PC-3 (cell line): ENCODE results near the gene PCDH1. TPM values are rescaled to one million over a fixed set of nuclear protein-coding genes. Genes with fewer than 3 reads are reported as not detected.
"Not testable (repeated sequence)": the region's sequence is repeated elsewhere in the genome, so short reads cannot be mapped to it uniquely, and the experiment has no call there.

Source experiments
- ATAC-seq: fragments of 200-7000 bp; cut with Tn5 transposase; 2 replicates; pipeline ENCODE4 v1.9.1; 2020; ENCODE audit warnings: mild to moderate bottlenecking, moderate library complexity
- BruUV-seq: library from RNA; stranded (reverse); fragments of 400-500 nt; replicated peaks from 2 replicates; lab custom pipeline; 2021; lab: Mats Ljungman, UMichigan
- CTCF ChIA-PET: fragments of 300-600 bp; sonication (Branson Sonifier 250); formaldehyde crosslinking; loops from one replicate; lab custom pipeline; 2022; ENCODE audit warnings: antibody characterized with exemption; lab: Charles Lee
- POLR2A ChIA-PET: fragments of 300-600 bp; sonication (Branson Sonifier 250); formaldehyde crosslinking; loops from one replicate; lab custom pipeline; 2022; ENCODE audit warnings: antibody characterized with exemption; ENCODE audit not compliant: unreplicated experiment; lab: Charles Lee
- DNase-seq: peaks from one replicate; pipeline ENCODE4 v3.0.0-alpha.2; 2015
- H2AFZ ChIP-seq: fragments of 300-600 bp; sonication (generic); 2 replicates; pipeline ENCODE4 v1.6.0; 2016; ENCODE audit warnings: antibody characterized with exemption, low read length
- H3F3A ChIP-seq: fragments of 300-600 bp; sonication (generic); one replicate; pipeline ENCODE4 v1.6.0; 2017; ENCODE audit warnings: antibody characterized with exemption, low read length, control low read depth, mild to moderate bottlenecking; ENCODE audit not compliant: unreplicated experiment
- H3K27ac ChIP-seq: fragments of 300-600 bp; sonication (generic); 2 replicates; pipeline ENCODE4 v1.5.1; 2016; ENCODE audit warnings: mild to moderate bottlenecking, low read length
- H3K27me3 ChIP-seq: fragments of 300-600 bp; sonication (generic); 2 replicates; pipeline ENCODE4 v1.6.1; 2016; ENCODE audit warnings: low read length, mixed read lengths
- H3K36me3 ChIP-seq: fragments of 300-600 bp; sonication (generic); 2 replicates; pipeline ENCODE4 v1.6.1; 2016; ENCODE audit warnings: low read depth, mixed run types, low read length, mixed read lengths
- H3K4me1 ChIP-seq: fragments of 300-600 bp; sonication (generic); 2 replicates; pipeline ENCODE4 v1.5.1; 2016; ENCODE audit warnings: low read length; ENCODE audit not compliant: insufficient read depth
- H3K4me2 ChIP-seq: fragments of 300-600 bp; sonication (generic); 2 replicates; pipeline ENCODE4 v1.6.0; 2016; ENCODE audit warnings: low read length
- H3K4me3 ChIP-seq: fragments of 300-600 bp; sonication (generic); 2 replicates; pipeline ENCODE4 v1.5.1; 2016; ENCODE audit warnings: mild to moderate bottlenecking, low read length, mixed read lengths
- H3K79me2 ChIP-seq: fragments of 300-600 bp; sonication (generic); 2 replicates; pipeline ENCODE4 v1.6.1; 2017; ENCODE audit warnings: low read length, mixed read lengths
- H3K9ac ChIP-seq: fragments of 300-600 bp; sonication (generic); 2 replicates; pipeline ENCODE4 v1.6.0; 2016; ENCODE audit warnings: mild to moderate bottlenecking, low read length
- H3K9me2 ChIP-seq: fragments of 300-600 bp; sonication (generic); replicated peaks from 2 replicates; pipeline ENCODE4 v1.6.1; 2016; ENCODE audit warnings: mixed run types, low read length, mixed read lengths
- H3K9me3 ChIP-seq: fragments of 300-600 bp; sonication (generic); 2 replicates; pipeline ENCODE4 v1.6.1; 2016; ENCODE audit warnings: low read length, mixed read lengths
- H4K20me1 ChIP-seq: fragments of 300-600 bp; sonication (generic); 2 replicates; pipeline ENCODE4 v1.6.1; 2016; ENCODE audit warnings: low read length, mixed read lengths
- EZH2 ChIP-seq: fragments of 300-600 bp; sonication (generic); IDR thresholded peaks from one replicate; pipeline ENCODE4 v1.6.1; 2017; ENCODE audit warnings: antibody characterized with exemption, mild to moderate bottlenecking, low read length; ENCODE audit not compliant: unreplicated experiment
- EZH2phosphoT487 ChIP-seq: fragments of 300-600 bp; sonication (generic); IDR thresholded peaks from 2 replicates; pipeline ENCODE4 v1.6.1; 2018; ENCODE audit warnings: mild to moderate bottlenecking, antibody characterized with exemption, low read length, borderline replicate concordance
- intact Hi-C: fragments of 100-400 bp; cut with micrococcal nuclease; formaldehyde crosslinking; loops from 2 replicates; pipeline ENCODE4 v1.9.0; 2023
- total RNA-seq: library from RNA; depleted of rRNA; stranded (reverse); fragments of >200 nt; gene quantifications from 2 replicates; pipeline ENCODE4 v1.2.3, GENCODE V29; 2014
- TF ChIP-seq, protein P1 (sequence below): fragments of 300-600 bp; sonication (generic); conservative IDR thresholded peaks from 2 replicates; pipeline ENCODE4 v1.5.1; 2017; ENCODE audit warnings: antibody characterized with exemption, low read depth, mild to moderate bottlenecking, low read length

PCDH1 gene
- total RNA-seq, 1 experiment from 2014 or later: 55.8 TPM

DNA sequence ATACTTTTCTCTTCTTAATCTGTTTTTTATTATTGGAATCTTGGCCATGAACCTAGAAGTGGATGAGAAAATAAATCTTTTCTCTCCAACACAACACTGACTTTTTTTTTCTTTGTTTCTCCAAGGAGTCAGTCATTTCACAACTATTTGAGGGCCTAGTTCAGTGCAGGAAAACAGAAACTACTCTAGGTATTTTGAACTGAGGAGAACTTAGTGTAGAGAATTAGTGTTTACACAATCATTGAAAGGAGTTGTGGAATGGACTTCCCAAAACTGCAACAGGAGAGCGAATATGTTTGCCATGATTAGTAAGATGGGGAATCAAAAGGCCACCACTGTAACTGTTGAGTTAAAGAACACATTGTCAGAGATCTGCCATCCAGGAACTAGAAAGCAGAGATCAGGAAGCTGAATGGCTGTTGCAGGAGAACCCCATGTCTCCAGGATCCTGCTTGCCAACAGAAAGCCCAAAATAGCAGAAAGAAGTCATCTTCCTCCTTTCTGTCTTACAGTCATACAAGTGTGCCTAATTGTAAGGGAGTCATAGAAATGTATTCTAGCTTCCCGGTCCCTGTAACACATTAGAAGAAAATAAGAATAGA lies 20.3 kb upstream of the PCDH1 start:
- DNase-seq (no peak), ATAC-seq (no peak)
- ChIA-PET CTCF (no interaction called here), POLR2A (no interaction called here)
- H4K20me1 ChIP-seq: no peaks in the 10 kb centered on the region
- no peaks in the 10 kb centered on the region for H3K79me2 ChIP-seq
- no peaks in the 10 kb centered on the region for H3K9me3 ChIP-seq
- BruUV-seq: no TSS peak
- no peak overlapping the region for H3K4me3 ChIP-seq
- TF ChIP-seq EZH2phosphoT487 (no peak), EZH2 (no peak)
- TF ChIP-seq, protein P1, sequence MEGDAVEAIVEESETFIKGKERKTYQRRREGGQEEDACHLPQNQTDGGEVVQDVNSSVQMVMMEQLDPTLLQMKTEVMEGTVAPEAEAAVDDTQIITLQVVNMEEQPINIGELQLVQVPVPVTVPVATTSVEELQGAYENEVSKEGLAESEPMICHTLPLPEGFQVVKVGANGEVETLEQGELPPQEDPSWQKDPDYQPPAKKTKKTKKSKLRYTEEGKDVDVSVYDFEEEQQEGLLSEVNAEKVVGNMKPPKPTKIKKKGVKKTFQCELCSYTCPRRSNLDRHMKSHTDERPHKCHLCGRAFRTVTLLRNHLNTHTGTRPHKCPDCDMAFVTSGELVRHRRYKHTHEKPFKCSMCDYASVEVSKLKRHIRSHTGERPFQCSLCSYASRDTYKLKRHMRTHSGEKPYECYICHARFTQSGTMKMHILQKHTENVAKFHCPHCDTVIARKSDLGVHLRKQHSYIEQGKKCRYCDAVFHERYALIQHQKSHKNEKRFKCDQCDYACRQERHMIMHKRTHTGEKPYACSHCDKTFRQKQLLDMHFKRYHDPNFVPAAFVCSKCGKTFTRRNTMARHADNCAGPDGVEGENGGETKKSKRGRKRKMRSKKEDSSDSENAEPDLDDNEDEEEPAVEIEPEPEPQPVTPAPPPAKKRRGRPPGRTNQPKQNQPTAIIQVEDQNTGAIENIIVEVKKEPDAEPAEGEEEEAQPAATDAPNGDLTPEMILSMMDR: no peak
- H3K9ac ChIP-seq: no peak overlapping the region
- no peak overlapping the region for H3K27ac ChIP-seq
- H3K36me3 ChIP-seq: no peaks in the 10 kb centered on the region
- no peaks in the 10 kb centered on the region for H3K9me2 ChIP-seq
- no peaks in the 10 kb centered on the region for H3K4me1 ChIP-seq
- no peak overlapping the region for H2AFZ ChIP-seq
- no peaks in the 10 kb centered on the region for H3F3A ChIP-seq
- intact Hi-C loops: no loop called here
- H3K27me3 ChIP-seq: no peaks in the 10 kb centered on the region
- no peak overlapping the region for H3K4me2 ChIP-seq

DNA sequence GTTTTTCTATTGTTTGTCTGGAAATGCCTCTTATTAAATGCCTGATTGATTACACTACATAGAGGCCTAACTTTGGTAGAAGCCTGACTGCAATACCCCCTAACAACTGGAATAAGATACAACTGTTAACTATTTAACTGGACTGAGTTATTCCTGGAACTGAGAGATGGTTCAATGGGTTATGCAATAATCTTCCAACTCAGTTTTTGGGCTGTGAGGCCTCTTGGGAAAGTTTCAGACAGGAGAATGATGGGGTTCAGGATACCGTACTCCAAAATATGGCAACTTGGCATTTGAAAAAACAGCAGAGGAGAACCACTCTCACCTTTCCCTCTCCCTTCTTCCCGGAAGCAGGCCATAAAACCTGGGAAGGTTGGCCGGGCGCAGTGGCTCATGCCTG lies 19.2 kb upstream of the PCDH1 start:
- no peak overlapping the region for H3K9ac ChIP-seq
- DNase-seq: no peak
- CTCF ChIA-PET: no interaction called here
- H3K4me3 ChIP-seq: no peak overlapping the region
- H3K4me2 ChIP-seq: no peak overlapping the region
- no peaks in the 10 kb centered on the region for H3K79me2 ChIP-seq
- no TSS peak for BruUV-seq
- TF ChIP-seq, protein P1: no peak
- TF ChIP-seq EZH2phosphoT487 (no peak), EZH2 (no peak)
- H4K20me1 ChIP-seq: no peaks in the 10 kb centered on the region
- no peaks in the 10 kb centered on the region for H3K4me1 ChIP-seq
- H3K27ac ChIP-seq: no peak overlapping the region
- intact Hi-C loops: no loop called here
- no peaks in the 10 kb centered on the region for H3K9me2 ChIP-seq
- H3K36me3 ChIP-seq: no peaks in the 10 kb centered on the region
- H3F3A ChIP-seq: no peaks in the 10 kb centered on the region
- no peaks in the 10 kb centered on the region for H3K9me3 ChIP-seq
- no peaks in the 10 kb centered on the region for H3K27me3 ChIP-seq
- no peak for ATAC-seq
- no peak overlapping the region for H2AFZ ChIP-seq
- POLR2A ChIA-PET: no interaction called here

DNA sequence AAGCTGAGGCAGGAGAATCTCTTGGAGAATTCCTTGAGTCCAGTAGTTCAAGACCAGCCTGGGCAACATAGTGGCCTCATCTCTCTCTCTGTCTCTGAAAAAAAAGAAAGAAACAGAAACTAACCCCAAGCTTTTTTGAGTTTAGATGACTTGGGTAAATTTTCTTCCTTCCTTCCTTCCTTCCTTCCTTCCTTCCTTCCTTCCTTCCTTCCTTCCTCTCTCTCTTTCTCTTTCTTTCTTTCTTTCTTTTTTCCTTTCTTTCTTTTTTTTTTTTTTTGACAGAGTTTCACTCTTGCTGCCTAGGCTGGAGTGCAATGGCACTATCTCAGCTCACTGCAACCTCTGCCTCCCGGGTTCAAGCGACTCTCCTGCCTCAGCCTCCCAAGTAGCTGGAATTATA lies 12.2 kb upstream of the PCDH1 start:
- H3K27me3 ChIP-seq, H4K20me1 ChIP-seq, H3K4me2 ChIP-seq, POLR2A ChIA-PET, H3K4me1 ChIP-seq, H3K4me3 ChIP-seq, H3K36me3 ChIP-seq, H2AFZ ChIP-seq, H3K9ac ChIP-seq, intact Hi-C loops, BruUV-seq, DNase-seq, ATAC-seq, H3K9me3 ChIP-seq, H3K27ac ChIP-seq, H3K79me2 ChIP-seq, H3F3A ChIP-seq, H3K9me2 ChIP-seq: not testable (repeated sequence)
- CTCF ChIA-PET: interaction anchor here (0.6 kb wide), 2 partner anchors 22 to 69 kb away, joined by 3 to 5 read pairs; no protein-coding TSS in a partner anchor
